GM23338 (cell line): Measurements from ENCODE around the gene RGL2. TPM values are rescaled to one million over a fixed set of nuclear protein-coding genes. Genes with fewer than 3 reads are reported as not detected.

Source experiments
- ATAC-seq: fragments of 200-7000 bp; cut with Tn5 transposase; 3 replicates; pipeline ENCODE4 v1.9.1; 2020
- DNase-seq: peaks from one replicate; pipeline ENCODE4 v3.0.0-alpha.2; 2015; ENCODE audit warnings: low spot score
- H2AFZ ChIP-seq: fragments of 200-600 bp; sonication (generic); 2 replicates; pipeline ENCODE4 v1.8.0; 2016; ENCODE audit warnings: antibody characterized with exemption, mild to moderate bottlenecking, moderate library complexity
- H3F3A ChIP-seq: fragments of 200-600 bp; sonication (generic); replicated peaks from 2 replicates; pipeline ENCODE4 v1.8.0; 2017; ENCODE audit warnings: antibody characterized with exemption, mixed run types, low read depth
- H3K27ac ChIP-seq: fragments of 200-600 bp; sonication (generic); 2 replicates; pipeline ENCODE4 v1.6.1; 2016; ENCODE audit warnings: low read depth
- H3K27me3 ChIP-seq: fragments of 200-600 bp; sonication (generic); 2 replicates; pipeline ENCODE4 v1.8.0; 2016; ENCODE audit warnings: mild to moderate bottlenecking, mixed run types, moderate library complexity; ENCODE audit not compliant: insufficient read depth
- H3K36me3 ChIP-seq: fragments of 200-600 bp; sonication (generic); 2 replicates; pipeline ENCODE4 v1.8.0; 2016; ENCODE audit warnings: mild to moderate bottlenecking; ENCODE audit not compliant: insufficient read depth
- H3K4me1 ChIP-seq: fragments of 200-600 bp; sonication (generic); 2 replicates; pipeline ENCODE4 v1.8.0; 2016; ENCODE audit warnings: mild to moderate bottlenecking, moderate library complexity; ENCODE audit not compliant: insufficient read depth
- H3K4me2 ChIP-seq: fragments of 200-600 bp; sonication (generic); 2 replicates; pipeline ENCODE4 v1.7.1; 2017; ENCODE audit warnings: mixed run types
- H3K4me3 ChIP-seq: fragments of 200-600 bp; sonication (generic); 2 replicates; pipeline ENCODE4 v1.6.1; 2016; ENCODE audit warnings: mixed run types
- H3K79me2 ChIP-seq: fragments of 200-600 bp; sonication (generic); replicated peaks from 2 replicates; pipeline ENCODE4 v1.8.0; 2017; ENCODE audit warnings: mild to moderate bottlenecking; ENCODE audit not compliant: insufficient read depth
- H3K9me2 ChIP-seq: fragments of 200-600 bp; sonication (generic); 2 replicates; pipeline ENCODE4 v1.8.0; 2017; ENCODE audit not compliant: insufficient read depth
- H4K20me1 ChIP-seq: fragments of 200-600 bp; sonication (generic); replicated peaks from 2 replicates; pipeline ENCODE4 v1.8.0; 2017; ENCODE audit warnings: mild to moderate bottlenecking; ENCODE audit not compliant: insufficient read depth
- H3K27ac Mint-ChIP-seq: 2 replicates; pipeline ENCODE4 v1.8.0; 2020; ENCODE audit warnings: inconsistent platforms, mild to moderate bottlenecking, moderate library complexity, mixed read lengths
- H3K27me3 Mint-ChIP-seq: 3 replicates; pipeline ENCODE4 v1.8.0; 2022; ENCODE audit warnings: low read depth, mild to moderate bottlenecking, moderate library complexity, mixed read lengths, inconsistent platforms; ENCODE audit not compliant: insufficient read depth, poor library complexity
- H3K36me3 Mint-ChIP-seq: 3 replicates; pipeline ENCODE4 v1.8.0; 2021; ENCODE audit warnings: low read depth, mild to moderate bottlenecking, inconsistent platforms, moderate library complexity, mixed read lengths
- H3K4me1 Mint-ChIP-seq: 3 replicates; pipeline ENCODE4 v1.8.0; 2020; ENCODE audit warnings: mild to moderate bottlenecking, inconsistent platforms, mixed read lengths
- H3K4me3 Mint-ChIP-seq: 3 replicates; pipeline ENCODE4 v1.8.0; 2021; ENCODE audit warnings: moderate library complexity, mild to moderate bottlenecking, inconsistent platforms, mixed read lengths
- H3K9me3 Mint-ChIP-seq: 3 replicates; pipeline ENCODE4 v1.8.0; 2020; ENCODE audit warnings: moderate library complexity, mild to moderate bottlenecking, inconsistent platforms, mixed read lengths
- CREB1 ChIP-seq: fragments of 250-450 bp; sonication (Bioruptor Pico); IDR thresholded peaks from 2 replicates; pipeline ENCODE4 v1.5.0; 2020; ENCODE audit warnings: low read depth, mild to moderate bottlenecking, moderate library complexity
- CTCF ChIP-seq, 2 experiments: fragments of 200-600 bp in 1 of 2; sonication (generic) in 1 of 2; conservative IDR thresholded peaks; 2 replicates each; pipeline versions ENCODE4 v1.5.1 to v1.6.1; 2016 to 2017; ENCODE audit warnings: antibody characterized with exemption in 2 of 2, low read depth in 2 of 2, mild to moderate bottlenecking in 2 of 2, moderate library complexity in 1 of 2
- ETS1 ChIP-seq: IDR thresholded peaks from 2 replicates; pipeline ENCODE4 v1.6.1; 2016; ENCODE audit warnings: antibody characterized with exemption
- EZH2 ChIP-seq: fragments of 200-600 bp; sonication (generic); IDR thresholded peaks from one replicate; pipeline ENCODE4 v1.8.0; 2017; ENCODE audit warnings: antibody characterized with exemption, mild to moderate bottlenecking, low read depth; ENCODE audit not compliant: unreplicated experiment
- NANOG ChIP-seq: IDR thresholded peaks from 2 replicates; pipeline ENCODE4 v1.6.1; 2016; ENCODE audit warnings: antibody characterized with exemption, borderline replicate concordance
- REST ChIP-seq: IDR thresholded peaks from one replicate; pipeline ENCODE4 v1.6.1; 2018; ENCODE audit warnings: antibody characterized with exemption; ENCODE audit not compliant: unreplicated experiment
- STAT1 ChIP-seq: IDR thresholded peaks from one replicate; pipeline ENCODE4 v1.6.1; 2016; ENCODE audit warnings: antibody characterized with exemption; ENCODE audit not compliant: unreplicated experiment
- ZNF114 ChIP-seq: fragments of 250-450 bp; sonication (Bioruptor Pico); IDR thresholded peaks from 2 replicates; pipeline ENCODE4 v1.5.0; 2020; ENCODE audit warnings: mild to moderate bottlenecking, moderate library complexity
- ZNF331 ChIP-seq: fragments of 250-450 bp; sonication (Bioruptor Pico); IDR thresholded peaks from 2 replicates; pipeline ENCODE4 v1.5.0; 2020; ENCODE audit warnings: low read depth, mild to moderate bottlenecking, moderate library complexity
- ZNF462 ChIP-seq: fragments of 250-450 bp; sonication (Bioruptor Pico); IDR thresholded peaks from 2 replicates; pipeline ENCODE4 v1.5.0; 2020; ENCODE audit warnings: mild to moderate bottlenecking, moderate library complexity
- polyA plus RNA-seq: library from polyadenylated mRNA; unstranded; fragments of >200 nt; fragmentation: Nextera tagmentation; extraction: Ambion mirVana; gene quantifications from 2 replicates; pipeline ENCODE4 v1.2.1, GENCODE V29; 2016
- total RNA-seq: library from RNA; depleted of rRNA; stranded (reverse); fragments of >200 nt; shearing (Covaris generic); gene quantifications from 2 replicates; pipeline ENCODE4 v1.2.3, GENCODE V29; 2014

Gene RGL2
- total and polyA plus RNA-seq, 2 experiments from 2014 or later: 28.0 to 52.2 TPM

- H3K4me3 Mint-ChIP-seq: no peak overlapping the region
- no peak overlapping the region for H3K27ac ChIP-seq
- H3K36me3 Mint-ChIP-seq: peaks cover 7% of the 10 kb centered on the region
- peaks cover 9% of the 10 kb centered on the region; the same call in 2 of the 3 replicates for H3K4me1 Mint-ChIP-seq
- no peaks in the 10 kb centered on the region for H3K27me3 ChIP-seq
- H3K4me1 ChIP-seq: no peaks in the 10 kb centered on the region
- H4K20me1 ChIP-seq: peaks cover 22% of the 10 kb centered on the region
- no peak overlapping the region for H3K4me3 ChIP-seq
- H3K9me2 ChIP-seq: no peaks in the 10 kb centered on the region
- DNase-seq: no peak
- peaks cover 18% of the 10 kb centered on the region for H3K27me3 Mint-ChIP-seq
- no peak for ATAC-seq
- peaks cover 28% of the 10 kb centered on the region for H3K79me2 ChIP-seq
- no peaks in the 10 kb centered on the region for H3K36me3 ChIP-seq
- H3K27ac Mint-ChIP-seq: no peak overlapping the region
- H3F3A ChIP-seq: peaks cover 7% of the 10 kb centered on the region; the same call in 1 of the 2 replicates
- no peak overlapping the region for H3K4me2 ChIP-seq
- H3K9me3 Mint-ChIP-seq: no peaks in the 10 kb centered on the region
- H2AFZ ChIP-seq: no peak overlapping the region
- TF ChIP-seq CREB1 (CRISPR knock-in tag) (no peak), EZH2 (no peak), STAT1 (no peak), REST (no peak), ZNF331 (no peak), CTCF (conservative IDR thresholded peaks at IDR 0.05; ENCODE audit: low read depth in 2 of 2) (no peak), ZNF462 (CRISPR knock-in tag) (no peak), NANOG (no peak), ZNF114 (CRISPR knock-in tag) (no peak), ETS1 (no peak)
Observed at GRCh38 chr6:33304216-33304615, 5.5 kb upstream of the RGL2 start.
